Measurements from ENCODE around the gene FAAP100. TPM values are rescaled to one million over a fixed set of nuclear protein-coding genes. Genes with fewer than 3 reads are reported as not detected.

Gene FAAP100
- total RNA-seq, 4 donors from 2014 or later = 19.4 to 34.3 (median 28.4) TPM

GRCh38 chr17:81582341-81582740 is 30.2 kb upstream of the FAAP100 start:
- 78 to 81% methylated on average over 5 of the region's 5 CpGs for WGBS, 2 donors
- no peak for DNase-seq (ENCODE audit: low spot score in 2 of 2)
- no peak for TF ChIP-seq CTCF (IDR thresholded peaks at IDR 0.05)
- H3K4me3 ChIP-seq (ENCODE audit: low read depth, poor library complexity, severe bottlenecking) = no peak overlapping the region
- intact Hi-C loops (cut with DNase I; ENCODE audit: low total_unique reads) = no loop called here

GRCh38 chr17:81581758-81582157 is 29.6 kb upstream of the FAAP100 start:
- 65 to 91% methylated on average over 8 of the region's 8 CpGs for WGBS, 2 donors
- no peak for TF ChIP-seq POLR2A (IDR thresholded peaks at IDR 0.05)
- no peak for TF ChIP-seq CTCF (IDR thresholded peaks at IDR 0.05)
- no peak overlapping the region for H3K4me3 ChIP-seq (ENCODE audit: low read depth, poor library complexity, severe bottlenecking)
- intact Hi-C loops (cut with DNase I; ENCODE audit: low total_unique reads) = no loop called here
- no peak for DNase-seq (ENCODE audit: low spot score in 2 of 2)

GRCh38 chr17:81580481-81580880 is 28.3 kb upstream of the FAAP100 start:
- intact Hi-C loops (cut with DNase I; ENCODE audit: low total_unique reads) = no loop called here
- 93 to 99% methylated on average over 6 of the region's 6 CpGs for WGBS, 2 donors
- H3K4me3 ChIP-seq (ENCODE audit: low read depth, poor library complexity, severe bottlenecking) = no peak overlapping the region
- TF ChIP-seq POLR2A (IDR thresholded peaks at IDR 0.05) = no peak
- TF ChIP-seq CTCF (IDR thresholded peaks at IDR 0.05) = no peak
- DNase-seq (ENCODE audit: low spot score in 2 of 2) = no peak

- 94 to 95% methylated on average over 10 of the region's 10 CpGs for WGBS, 2 donors
- DNase-seq (ENCODE audit: low spot score in 2 of 2) = no peak
- intact Hi-C loops (cut with DNase I; ENCODE audit: low total_unique reads) = no loop called here
- TF ChIP-seq POLR2A (IDR thresholded peaks at IDR 0.05) (no peak), CTCF (IDR thresholded peaks at IDR 0.05) (no peak)
- no peak overlapping the region for H3K4me3 ChIP-seq (ENCODE audit: low read depth, poor library complexity, severe bottlenecking)
Observed at GRCh38 chr17:81579821-81580321, 27.7 kb upstream of the FAAP100 start.

- 88% methylated on average over 6 of the region's 6 CpGs for WGBS, 2 donors
- TF ChIP-seq POLR2A (IDR thresholded peaks at IDR 0.05) (no peak), CTCF (IDR thresholded peaks at IDR 0.05) (no peak)
- intact Hi-C loops (cut with DNase I; ENCODE audit: low total_unique reads) = no loop called here
Observed at GRCh38 chr17:81579298-81579697, 27.1 kb upstream of the FAAP100 start.

GRCh38 chr17:81578561-81579225 is 26.5 kb upstream of the FAAP100 start:
- no peak for DNase-seq (ENCODE audit: low spot score in 2 of 2)
- no peak overlapping the region for H3K4me3 ChIP-seq (ENCODE audit: low read depth, poor library complexity, severe bottlenecking)
- no peak for TF ChIP-seq CTCF (IDR thresholded peaks at IDR 0.05)
- TF ChIP-seq POLR2A (IDR thresholded peaks at IDR 0.05) = no peak
- WGBS, 2 donors = 91% methylated on average over 6 of the region's 6 CpGs
- intact Hi-C loops (cut with DNase I; ENCODE audit: low total_unique reads) = no loop called here

More at GRCh38 chr17:81579298-81579697, 27.1 kb upstream of the FAAP100 start:
- no peak for DNase-seq (ENCODE audit: low spot score in 2 of 2)
- no peak overlapping the region for H3K4me3 ChIP-seq (ENCODE audit: low read depth, poor library complexity, severe bottlenecking)
